ENCODE data around the gene TOR4A.
"Not testable (repeated sequence)": the region's sequence is repeated elsewhere in the genome, so short reads cannot be mapped to it uniquely, and the experiment has no call there.

TOR4A gene

DNA sequence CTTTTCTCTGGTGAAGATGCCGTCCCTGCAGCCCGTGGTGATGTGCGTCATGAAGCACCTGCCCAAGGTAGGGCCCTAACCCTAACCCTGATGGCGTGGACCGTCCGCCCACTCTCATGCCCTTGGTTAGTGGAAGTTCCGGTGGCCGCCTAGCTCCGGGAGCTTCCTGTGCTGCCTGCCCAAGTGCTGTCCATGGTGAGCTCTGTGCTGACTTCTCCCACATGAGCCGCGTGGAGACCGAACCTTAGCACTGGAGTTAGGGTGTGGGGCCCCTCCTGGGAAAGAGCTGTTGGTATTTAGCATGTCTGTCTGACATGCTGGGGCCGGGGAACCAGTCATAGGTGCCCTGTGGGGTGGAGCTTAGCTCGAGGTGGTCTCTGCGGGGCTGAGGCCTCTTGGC lies 21.2 kb upstream of the TOR4A start:
- peak overlapping the region; percentile 96 for H3K4me2 ChIP-seq (ENCODE audit: insufficient read depth, low read length)
- H3K4me1 ChIP-seq (ENCODE audit: insufficient read depth, low read length) = peaks cover 31% of the 10 kb centered on the region
- no peaks in the 10 kb centered on the region for H3K9me3 ChIP-seq (ENCODE audit: insufficient read depth, low read length, severe bottlenecking)
- H3K27me3 ChIP-seq (ENCODE audit: insufficient read depth, low read length, poor library complexity) = no peaks in the 10 kb centered on the region
- peaks cover 29% of the 10 kb centered on the region for H3K36me3 ChIP-seq (ENCODE audit: insufficient read depth, low read length)
- ATAC-seq (ENCODE audit: insufficient read depth, low read depth) (no peak), DNase-seq (no peak)
- H3K4me3 ChIP-seq (ENCODE audit: low read depth in 1 of 2, low read length in 2 of 2) = peak overlapping the region; percentile 91 to 93; a peak in 3 of 4 replicates
- peaks cover 14% of the 10 kb centered on the region for H4K20me1 ChIP-seq (ENCODE audit: insufficient read depth, low read length)
- H3K27ac ChIP-seq (ENCODE audit: low read length) = peak overlapping the region; percentile 72; the same call in 1 of the 2 replicates
- H3K9ac ChIP-seq (ENCODE audit: low read depth, low read length) = peak overlapping the region; percentile 91
- TF ChIP-seq CTCF (IDR thresholded peaks at IDR 0.05; ENCODE audit: borderline replicate concordance, extremely low read depth, low read length, poor library complexity, severe bottlenecking) = no peak
- no peak for TF ChIP-seq EZH2 (IDR thresholded peaks at IDR 0.05; ENCODE audit: borderline replicate concordance, low read depth, low read length, severe bottlenecking)
- peaks cover 38% of the 10 kb centered on the region for H3K79me2 ChIP-seq (ENCODE audit: insufficient read depth, low read length)
- H2AFZ ChIP-seq (ENCODE audit: low read depth, low read length) = no peak overlapping the region

- Histone ChIP-seq H3K4me1 (ENCODE audit: insufficient read depth, low read length) (peaks cover 31% of the 10 kb centered on the region), H3K9me3 (ENCODE audit: insufficient read depth, low read length, severe bottlenecking) (no peaks in the 10 kb centered on the region), H3K79me2 (ENCODE audit: insufficient read depth, low read length) (peaks cover 38% of the 10 kb centered on the region), H3K9ac (ENCODE audit: low read depth, low read length) (peak overlapping the region; percentile 91), H3K4me3 (ENCODE audit: low read depth in 1 of 2, low read length in 2 of 2) (peak overlapping the region in 1 of 2 experiments; percentile 91; a peak in 3 of 4 replicates), H2AFZ (ENCODE audit: low read depth, low read length) (no peak overlapping the region), H3K36me3 (ENCODE audit: insufficient read depth, low read length) (peaks cover 29% of the 10 kb centered on the region), H3K4me2 (ENCODE audit: insufficient read depth, low read length) (peak overlapping the region; percentile 96), H3K27ac (ENCODE audit: low read length) (no peak overlapping the region), H3K27me3 (ENCODE audit: insufficient read depth, low read length, poor library complexity) (no peaks in the 10 kb centered on the region), H4K20me1 (ENCODE audit: insufficient read depth, low read length) (peaks cover 14% of the 10 kb centered on the region)
- ATAC-seq (ENCODE audit: insufficient read depth, low read depth) = no peak
- no peak for DNase-seq
- TF ChIP-seq EZH2 (IDR thresholded peaks at IDR 0.05; ENCODE audit: borderline replicate concordance, low read depth, low read length, severe bottlenecking) (no peak), CTCF (IDR thresholded peaks at IDR 0.05; ENCODE audit: borderline replicate concordance, extremely low read depth, low read length, poor library complexity, severe bottlenecking) (no peak)
Observed at GRCh38 chr9:137256856-137257255, 20.7 kb upstream of the TOR4A start.

DNA sequence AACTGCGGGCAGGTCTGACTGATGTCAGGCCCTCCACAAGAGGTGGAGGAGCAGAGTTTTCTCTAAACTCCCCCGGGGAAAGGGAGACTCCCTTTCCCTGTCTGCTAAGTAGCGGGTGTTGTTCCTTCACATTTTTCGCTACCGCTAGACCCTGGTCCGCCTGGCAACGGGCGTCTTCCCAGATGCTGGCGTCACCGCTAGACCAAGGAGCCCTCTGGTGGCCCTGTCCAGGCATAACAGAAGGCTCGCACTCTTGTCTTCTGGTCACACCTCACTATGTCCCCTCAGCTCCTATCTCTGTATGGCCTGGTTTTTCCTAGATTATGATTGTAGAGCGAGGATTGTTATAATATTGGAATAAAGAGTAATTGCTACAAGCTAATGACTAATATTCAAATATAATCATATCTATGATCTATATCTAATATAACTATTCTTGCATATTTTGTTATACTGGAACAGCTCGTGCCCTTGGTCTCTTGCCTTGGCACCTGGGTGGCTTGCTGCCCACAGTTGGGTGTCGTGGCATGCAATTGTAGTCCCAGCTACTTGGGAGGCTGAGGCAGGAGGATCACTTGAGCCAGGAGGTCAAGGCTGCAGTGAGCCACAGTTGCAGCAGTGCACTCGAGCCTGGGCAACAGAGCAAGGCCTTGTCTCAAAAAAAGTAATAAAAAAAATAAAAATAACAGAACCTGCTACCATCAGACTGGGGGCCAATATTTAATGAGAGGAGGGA lies 15.2 kb upstream of the TOR4A start:
- H3K9ac ChIP-seq (ENCODE audit: low read depth, low read length); DNase-seq; H3K4me3 ChIP-seq (ENCODE audit: low read depth in 1 of 2, low read length in 2 of 2); H3K27me3 ChIP-seq (ENCODE audit: insufficient read depth, low read length, poor library complexity); H3K4me1 ChIP-seq (ENCODE audit: insufficient read depth, low read length); H4K20me1 ChIP-seq (ENCODE audit: insufficient read depth, low read length); H2AFZ ChIP-seq (ENCODE audit: low read depth, low read length); H3K9me3 ChIP-seq (ENCODE audit: insufficient read depth, low read length, severe bottlenecking); H3K27ac ChIP-seq (ENCODE audit: low read length); ATAC-seq (ENCODE audit: insufficient read depth, low read depth); H3K4me2 ChIP-seq (ENCODE audit: insufficient read depth, low read length): not testable (repeated sequence)
- Histone ChIP-seq H3K79me2 (ENCODE audit: insufficient read depth, low read length) (peaks cover 14% of the 10 kb centered on the region; the same call in 1 of the 2 replicates), H3K36me3 (ENCODE audit: insufficient read depth, low read length) (peaks cover 51% of the 10 kb centered on the region)
- peak; percentile 27 for TF ChIP-seq CTCF (IDR thresholded peaks at IDR 0.05; ENCODE audit: borderline replicate concordance, extremely low read depth, low read length, poor library complexity, severe bottlenecking)
